ENCODE results near the gene RSKR. TPM values are rescaled to one million over a fixed set of nuclear protein-coding genes. Genes with fewer than 3 reads are reported as not detected.

The RSKR gene
- total RNA-seq, 1 experiment from 2014 or later: 15.7 TPM

- no peaks in the 10 kb centered on the region for H3K9me3 ChIP-seq
- ChIA-PET POLR2A (interaction anchor here (0.7 kb wide), 1 partner anchor 14 kb away, joined by 4 read pairs; no protein-coding TSS in a partner anchor), CTCF (no interaction called here)
- H3K27ac Mint-ChIP-seq (ENCODE audit: unreplicated experiment): no peak overlapping the region
- no peaks in the 10 kb centered on the region for H3K27me3 Mint-ChIP-seq (ENCODE audit: insufficient read depth, unreplicated experiment)
- intact Hi-C loops (cut with micrococcal nuclease; ENCODE audit: unreplicated experiment): no loop called here
- no peak for DNase-seq
- peaks cover 78% of the 10 kb centered on the region for H3K36me3 Mint-ChIP-seq (ENCODE audit: insufficient read depth, unreplicated experiment)
- no peak overlapping the region for H3K4me3 ChIP-seq (ENCODE audit: low read depth, low read length)
- no TSS peak for BruUV-seq (replicated peaks)
- peaks cover 2% of the 10 kb centered on the region; the same call in 1 of the 2 replicates for H3K36me3 ChIP-seq (ENCODE audit: control insufficient read depth, insufficient read depth, low read length)
- peaks cover 10% of the 10 kb centered on the region; the same call in 1 of the 2 replicates for H3K4me1 ChIP-seq
- H3K9me3 Mint-ChIP-seq (ENCODE audit: unreplicated experiment): no peaks in the 10 kb centered on the region
- H3K27me3 ChIP-seq (replicated peaks; ENCODE audit: control insufficient read depth, insufficient read depth, low read length): no peaks in the 10 kb centered on the region
- peaks cover 8% of the 10 kb centered on the region for H3K4me1 Mint-ChIP-seq (ENCODE audit: low read depth, unreplicated experiment)
- no peak overlapping the region for H3K4me3 Mint-ChIP-seq (ENCODE audit: unreplicated experiment)
- no peak for TF ChIP-seq CTCF (IDR thresholded peaks at IDR 0.05; ENCODE audit: insufficient read depth in 1 of 2, low read depth in 1 of 2, low read length in 1 of 2, severe bottlenecking in 1 of 2, unreplicated experiment in 1 of 2)
These were observed 43.8 kb upstream of the RSKR start for GRCh38 chr17:28657756-28658155.

- Mint-ChIP-seq H3K4me1 (ENCODE audit: low read depth, unreplicated experiment) (no peaks in the 10 kb centered on the region), H3K27ac (ENCODE audit: unreplicated experiment) (no peak overlapping the region), H3K36me3 (ENCODE audit: insufficient read depth, unreplicated experiment) (peaks cover 59% of the 10 kb centered on the region), H3K27me3 (ENCODE audit: insufficient read depth, unreplicated experiment) (no peaks in the 10 kb centered on the region), H3K4me3 (ENCODE audit: unreplicated experiment) (no peak overlapping the region), H3K9me3 (ENCODE audit: unreplicated experiment) (no peaks in the 10 kb centered on the region)
- ChIA-PET POLR2A (no interaction called here), CTCF (no interaction called here)
- H3K4me1 ChIP-seq: no peaks in the 10 kb centered on the region; the same call in 1 of the 2 replicates
- H3K27me3 ChIP-seq (replicated peaks; ENCODE audit: control insufficient read depth, insufficient read depth, low read length): no peaks in the 10 kb centered on the region
- BruUV-seq (replicated peaks): no TSS peak
- intact Hi-C loops (cut with micrococcal nuclease; ENCODE audit: unreplicated experiment): no loop called here
- peak in 1 of 2 experiments; percentile 24 for DNase-seq
- no peak overlapping the region for H3K4me3 ChIP-seq (ENCODE audit: low read depth, low read length)
- H3K36me3 ChIP-seq (ENCODE audit: control insufficient read depth, insufficient read depth, low read length): peaks cover 2% of the 10 kb centered on the region; the same call in 1 of the 2 replicates
- H3K9me3 ChIP-seq: no peaks in the 10 kb centered on the region
- TF ChIP-seq CTCF (IDR thresholded peaks at IDR 0.05; ENCODE audit: insufficient read depth in 1 of 2, low read depth in 1 of 2, low read length in 1 of 2, severe bottlenecking in 1 of 2, unreplicated experiment in 1 of 2): no peak
These were observed 41.2 kb upstream of the RSKR start for GRCh38 chr17:28655160-28655559.

- TF ChIP-seq CTCF (IDR thresholded peaks at IDR 0.05; ENCODE audit: insufficient read depth in 1 of 2, low read depth in 1 of 2, low read length in 1 of 2, severe bottlenecking in 1 of 2, unreplicated experiment in 1 of 2): no peak
- ChIA-PET POLR2A (no interaction called here), CTCF (no interaction called here)
- no peaks in the 10 kb centered on the region for H3K36me3 ChIP-seq (ENCODE audit: control insufficient read depth, insufficient read depth, low read length)
- H3K27me3 ChIP-seq (replicated peaks; ENCODE audit: control insufficient read depth, insufficient read depth, low read length): no peaks in the 10 kb centered on the region
- Mint-ChIP-seq H3K9me3 (ENCODE audit: unreplicated experiment) (no peaks in the 10 kb centered on the region), H3K27me3 (ENCODE audit: insufficient read depth, unreplicated experiment) (no peaks in the 10 kb centered on the region), H3K36me3 (ENCODE audit: insufficient read depth, unreplicated experiment) (peaks cover 54% of the 10 kb centered on the region), H3K4me3 (ENCODE audit: unreplicated experiment) (no peak overlapping the region), H3K27ac (ENCODE audit: unreplicated experiment) (no peak overlapping the region), H3K4me1 (ENCODE audit: low read depth, unreplicated experiment) (peaks cover 16% of the 10 kb centered on the region)
- H3K9me3 ChIP-seq: no peaks in the 10 kb centered on the region
- H3K4me3 ChIP-seq (ENCODE audit: low read depth, low read length): no peak overlapping the region
- BruUV-seq (replicated peaks): TSS peak; percentile 16
- intact Hi-C loops (cut with micrococcal nuclease; ENCODE audit: unreplicated experiment): loop anchor here (10.0 kb wide), 1 partner anchor 54 kb away; the partner anchor contains the start of gene SPAG5
- DNase-seq: no peak
- peaks cover 18% of the 10 kb centered on the region for H3K4me1 ChIP-seq
These were observed 34.7 kb upstream of the RSKR start for GRCh38 chr17:28648698-28649097.

Data from Caco-2 (cell line).